ENCODE results near the gene PPFIBP1. TPM values are rescaled to one million over a fixed set of nuclear protein-coding genes. Genes with fewer than 3 reads are reported as not detected.
A peak's percentile ranks its signal among the peaks of the same experiment; 100 is the strongest.

The PPFIBP1 gene
- total RNA-seq, 4 donors from 2014 or later, result 15.3 to 52.9 (median 39.8) TPM

GRCh38 chr12:27602516-27602915 lies 78.5 kb downstream of the PPFIBP1 start:
- Histone ChIP-seq H3K4me3 (no peak overlapping the region), H3K4me1 (peaks cover 0 to 17% (median 7%) of the 10 kb centered on the region in 4 donors), H3K36me3 (no peaks in the 10 kb centered on the region), H3K27me3 (no peaks in the 10 kb centered on the region), H3K9me3 (no peaks in the 10 kb centered on the region), H3K27ac (no peak overlapping the region)
- in situ Hi-C loops (cut with MboI; ENCODE audit: low pct_ligation_motif_present in 1 of 4, low pct_unique_long_range_greater_than_20kb in 1 of 4, low sequenced_read_pairs in 3 of 4), result no loop called here
- intact Hi-C loops (cut with DNase I; ENCODE audit: low total_unique reads), result no loop called here
- 81% methylated on average over 1 of the region's 1 CpG; no CpG with 5 or more reads in 1 of the 2 donors for WGBS, 2 donors (ENCODE audit: low coverage in 1 of 2)
- TF ChIP-seq POLR2AphosphoS5 (IDR thresholded peaks at IDR 0.05) (no peak), CTCF (IDR thresholded peaks at IDR 0.05) (no peak), EP300 (IDR thresholded peaks at IDR 0.05; ENCODE audit: low read depth) (no peak), POLR2A (IDR thresholded peaks at IDR 0.05) (no peak)
- no peak for DNase-seq

DNA sequence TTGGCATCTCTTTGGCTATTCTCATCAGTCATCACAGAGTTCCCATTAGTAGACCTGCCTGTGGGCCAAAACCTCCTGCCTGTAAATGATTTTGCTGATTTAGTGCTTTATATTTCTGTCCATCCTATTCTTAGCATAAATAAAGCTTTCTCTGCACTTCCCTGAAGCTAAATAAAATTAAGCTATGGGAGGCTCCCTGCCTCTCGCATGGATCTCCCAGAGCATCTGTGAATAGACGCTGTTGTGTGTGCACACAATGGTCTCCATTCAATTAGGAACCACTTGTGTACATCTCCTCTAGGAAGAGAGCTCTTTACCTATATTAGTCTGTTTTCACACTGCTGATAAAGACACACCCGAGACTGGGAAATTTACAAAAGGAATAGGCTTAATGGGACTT lies 80.4 kb downstream of the PPFIBP1 start:
- Histone ChIP-seq H3K27ac (no peak overlapping the region), H3K27me3 (no peaks in the 10 kb centered on the region), H3K4me1 (peaks cover 0 to 20% (median 3%) of the 10 kb centered on the region in 4 donors), H3K36me3 (no peaks in the 10 kb centered on the region), H3K4me3 (no peak overlapping the region), H3K9me3 (no peaks in the 10 kb centered on the region)
- DNase-seq, result no peak
- in situ Hi-C loops (cut with MboI; ENCODE audit: low pct_ligation_motif_present in 1 of 4, low pct_unique_long_range_greater_than_20kb in 1 of 4, low sequenced_read_pairs in 3 of 4), result no loop called here
- intact Hi-C loops (cut with DNase I; ENCODE audit: low total_unique reads), result no loop called here
- WGBS, 2 donors (ENCODE audit: low coverage in 1 of 2), result 80 to 90% methylated on average over 2 to 3 of the region's 3 CpGs
- TF ChIP-seq EP300 (IDR thresholded peaks at IDR 0.05; ENCODE audit: low read depth) (no peak), POLR2AphosphoS5 (IDR thresholded peaks at IDR 0.05) (no peak), CTCF (IDR thresholded peaks at IDR 0.05) (no peak), POLR2A (IDR thresholded peaks at IDR 0.05) (no peak)

DNA sequence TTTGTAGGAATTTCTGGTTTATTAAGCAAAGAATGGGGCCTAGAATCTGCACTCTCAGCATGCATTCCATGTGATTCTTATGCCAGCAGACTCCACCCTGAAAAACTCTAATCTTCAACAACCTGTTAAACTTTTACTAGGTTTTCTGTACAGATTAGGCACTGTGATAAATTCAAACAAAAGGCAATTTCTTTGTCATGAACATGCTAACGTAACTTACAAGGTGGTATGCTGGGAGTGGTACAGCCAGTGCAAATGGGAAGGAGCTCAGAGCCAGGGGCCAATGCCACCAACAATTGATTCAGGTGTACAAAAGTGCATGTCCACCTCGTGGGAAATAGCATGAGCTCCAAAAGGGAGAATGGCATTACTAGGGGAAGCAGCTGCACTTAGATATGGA lies 83.0 kb downstream of the PPFIBP1 start:
- no peaks in the 10 kb centered on the region for H3K27me3 ChIP-seq
- no peaks in the 10 kb centered on the region for H3K9me3 ChIP-seq
- no peak for TF ChIP-seq POLR2A (IDR thresholded peaks at IDR 0.05)
- no peak for TF ChIP-seq POLR2AphosphoS5 (IDR thresholded peaks at IDR 0.05)
- TF ChIP-seq EP300 (IDR thresholded peaks at IDR 0.05; ENCODE audit: low read depth), result no peak
- TF ChIP-seq CTCF (IDR thresholded peaks at IDR 0.05), result no peak
- no peak for DNase-seq
- peaks cover 0 to 25% (median 16%) of the 10 kb centered on the region in 4 donors for H3K4me1 ChIP-seq
- in situ Hi-C loops (cut with MboI; ENCODE audit: low pct_ligation_motif_present in 1 of 4, low pct_unique_long_range_greater_than_20kb in 1 of 4, low sequenced_read_pairs in 3 of 4) (no loop called here), intact Hi-C loops (cut with DNase I; ENCODE audit: low total_unique reads) (no loop called here)
- H3K4me3 ChIP-seq, result no peak overlapping the region
- WGBS, 2 donors (ENCODE audit: low coverage in 1 of 2), result 11% methylated on average over 2 of the region's 2 CpGs; no CpG with 5 or more reads in 1 of the 2 donors
- no peaks in the 10 kb centered on the region for H3K36me3 ChIP-seq
- H3K27ac ChIP-seq, result peak overlapping the region in 1 of 4 donors; percentile 10

GRCh38 chr12:27607591-27607990 lies 83.6 kb downstream of the PPFIBP1 start:
- H3K9me3 ChIP-seq, result no peaks in the 10 kb centered on the region
- no peaks in the 10 kb centered on the region for H3K36me3 ChIP-seq
- intact Hi-C loops (cut with DNase I; ENCODE audit: low total_unique reads), result no loop called here
- no peak for DNase-seq
- no peak overlapping the region for H3K4me3 ChIP-seq
- no peaks in the 10 kb centered on the region for H3K27me3 ChIP-seq
- in situ Hi-C loops (cut with MboI; ENCODE audit: low pct_ligation_motif_present in 1 of 4, low pct_unique_long_range_greater_than_20kb in 1 of 4, low sequenced_read_pairs in 3 of 4), result no loop called here
- TF ChIP-seq EP300 (IDR thresholded peaks at IDR 0.05; ENCODE audit: low read depth) (no peak), POLR2A (IDR thresholded peaks at IDR 0.05) (no peak), POLR2AphosphoS5 (IDR thresholded peaks at IDR 0.05) (no peak), CTCF (IDR thresholded peaks at IDR 0.05) (no peak)
- WGBS, 2 donors (ENCODE audit: low coverage in 1 of 2), result 86 to 89% methylated on average over 4 of the region's 4 CpGs
- H3K4me1 ChIP-seq, result peaks cover 0 to 25% (median 16%) of the 10 kb centered on the region in 4 donors
- no peak overlapping the region for H3K27ac ChIP-seq
